Tibial nerve (tissue), 4 donors: ENCODE measurements around the gene DYNLRB1. TPM values are rescaled to one million over a fixed set of nuclear protein-coding genes. Genes with fewer than 3 reads are reported as not detected.

ENCODE experiments used
- DNase-seq, 2 donors: peaks; one replicate each; pipeline ENCODE4 v3.0.0-alpha.2; 2019; ENCODE audit warnings: low spot score in 2 of 2
- H3K27ac ChIP-seq, 4 donors: fragments of 200-600 bp; sonication (generic) in 3 of 4; one replicate each; pipeline ENCODE4 v1.5.1; 2017 to 2019; ENCODE audit warnings: mild to moderate bottlenecking in 1 of 4
- H3K27me3 ChIP-seq, 2 donors: fragments of 200-600 bp; sonication (generic) in 1 of 2; one replicate each; pipeline versions ENCODE4 v1.5.1 to v1.6.0; 2017 to 2019
- H3K36me3 ChIP-seq, 3 donors: fragments of 200-600 bp; sonication (generic); one replicate each; pipeline ENCODE4 v1.5.1; 2018 to 2019
- H3K4me1 ChIP-seq, 4 donors: fragments of 200-600 bp; sonication (generic) in 3 of 4; one replicate each; pipeline ENCODE4 v1.5.1; 2017 to 2019
- H3K4me3 ChIP-seq, 4 donors: fragments of 200-600 bp; sonication (generic) in 3 of 4; one replicate each; pipeline ENCODE4 v1.5.1; 2017 to 2019; ENCODE audit warnings: mild to moderate bottlenecking in 1 of 4, moderate library complexity in 1 of 4
- H3K9me3 ChIP-seq, 4 donors: fragments of 200-600 bp; sonication (generic) in 3 of 4; one replicate each; pipeline ENCODE4 v1.5.1; 2017 to 2019
- CTCF ChIP-seq, 5 experiments: fragments of 200-600 bp in 3 of 5; fragments of 450-650 bp in 2 of 5; sonication (generic) in 3 of 5; IDR thresholded peaks; one replicate each; pipeline ENCODE4 v1.5.1; 2016 to 2019; ENCODE audit warnings: antibody characterized with exemption in 5 of 5, mild to moderate bottlenecking in 3 of 5, moderate library complexity in 2 of 5
- EP300 ChIP-seq, 2 donors: sonication (generic); formaldehyde crosslinking; IDR thresholded peaks; one replicate each; pipeline ENCODE4 v1.6.1; 2017; ENCODE audit warnings: antibody characterized with exemption in 2 of 2, mild to moderate bottlenecking in 1 of 2
- POLR2A ChIP-seq, 2 donors: fragments of 450-650 bp; IDR thresholded peaks; one replicate each; pipeline ENCODE4 v1.6.1; 2017; ENCODE audit warnings: antibody characterized with exemption in 2 of 2, mild to moderate bottlenecking in 2 of 2, moderate library complexity in 2 of 2
- WGBS, 2 donors: methylation state at CpG; one replicate each; pipeline ENCODE4 v1.1.5; 2018; 5-methylcytosine and 5-hydroxymethylcytosine counted together
- total RNA-seq, 4 donors: library from RNA; depleted of rRNA; stranded (reverse); fragments of >200 nt; gene quantifications; one replicate each; pipeline ENCODE4 v1.1.0, GENCODE V29; 2016

DYNLRB1 gene
- total RNA-seq, 4 donors from 2014 or later, result 145 to 188 (median 170) TPM

DNA sequence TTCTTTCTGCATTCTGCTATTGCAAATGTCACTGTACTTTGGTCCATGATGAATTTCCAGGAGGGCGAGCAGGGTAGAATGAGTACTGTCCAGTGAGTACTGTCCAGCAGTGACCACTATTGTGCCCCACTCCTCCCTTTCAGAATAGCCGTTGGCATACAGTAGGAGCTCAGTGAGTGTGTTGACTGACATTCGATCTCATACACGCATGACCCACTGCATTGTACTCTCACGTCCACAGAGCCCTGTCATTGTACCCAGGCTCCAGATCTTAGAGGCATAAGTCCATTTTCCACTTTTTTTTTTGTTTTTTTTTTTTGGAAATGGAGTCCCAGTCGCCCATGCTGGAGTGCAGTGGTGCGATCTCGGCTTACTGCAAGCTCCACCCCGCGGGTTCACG, 8.2 kb downstream of the DYNLRB1 start:
- no peak for TF ChIP-seq CTCF (IDR thresholded peaks at IDR 0.05)
- no peak for TF ChIP-seq EP300 (IDR thresholded peaks at IDR 0.05)
- TF ChIP-seq POLR2A (IDR thresholded peaks at IDR 0.05), result no peak
- Histone ChIP-seq H3K27ac (peak overlapping the region; percentile 87 to 97 (median 92)), H3K36me3 (peaks cover 0 to 31% (median 5%) of the 10 kb centered on the region in 3 donors), H3K27me3 (no peaks in the 10 kb centered on the region), H3K4me3 (peak overlapping the region in 1 of 4 donors; percentile 17), H3K4me1 (peaks cover 0 to 96% (median 54%) of the 10 kb centered on the region in 4 donors), H3K9me3 (no peaks in the 10 kb centered on the region)
- no peak for DNase-seq
- WGBS, 2 donors, result 45 to 46% methylated on average over 11 of the region's 11 CpGs

DNA sequence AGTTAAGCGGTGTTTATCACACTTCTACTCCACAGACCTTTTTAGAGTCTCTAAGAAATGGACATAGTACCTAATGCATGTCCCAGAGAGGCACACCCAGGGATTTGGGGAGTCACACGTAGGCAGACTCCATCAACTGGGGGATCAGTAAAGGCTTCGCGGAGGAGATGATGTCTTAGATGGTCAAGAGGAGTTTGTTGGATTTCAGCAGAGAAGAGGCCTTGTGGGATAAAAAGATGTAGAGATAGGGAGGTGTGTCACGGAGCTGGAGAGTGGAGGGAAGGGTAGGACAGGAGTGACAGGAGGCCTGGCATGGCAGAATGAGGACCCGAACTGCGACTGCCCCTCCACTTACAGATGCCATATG, 9.1 kb downstream of the DYNLRB1 start:
- TF ChIP-seq CTCF (IDR thresholded peaks at IDR 0.05) (no peak), POLR2A (IDR thresholded peaks at IDR 0.05) (no peak)
- WGBS, 2 donors, result 70 to 73% methylated on average over 7 of the region's 7 CpGs
- no peak for DNase-seq
- Histone ChIP-seq H3K27ac (peak overlapping the region; percentile 87 to 97 (median 92)), H3K36me3 (peaks cover 0 to 35% (median 5%) of the 10 kb centered on the region in 3 donors), H3K9me3 (no peaks in the 10 kb centered on the region), H3K4me1 (peaks cover 0 to 96% (median 63%) of the 10 kb centered on the region in 4 donors), H3K4me3 (no peak overlapping the region), H3K27me3 (no peaks in the 10 kb centered on the region)

DNA sequence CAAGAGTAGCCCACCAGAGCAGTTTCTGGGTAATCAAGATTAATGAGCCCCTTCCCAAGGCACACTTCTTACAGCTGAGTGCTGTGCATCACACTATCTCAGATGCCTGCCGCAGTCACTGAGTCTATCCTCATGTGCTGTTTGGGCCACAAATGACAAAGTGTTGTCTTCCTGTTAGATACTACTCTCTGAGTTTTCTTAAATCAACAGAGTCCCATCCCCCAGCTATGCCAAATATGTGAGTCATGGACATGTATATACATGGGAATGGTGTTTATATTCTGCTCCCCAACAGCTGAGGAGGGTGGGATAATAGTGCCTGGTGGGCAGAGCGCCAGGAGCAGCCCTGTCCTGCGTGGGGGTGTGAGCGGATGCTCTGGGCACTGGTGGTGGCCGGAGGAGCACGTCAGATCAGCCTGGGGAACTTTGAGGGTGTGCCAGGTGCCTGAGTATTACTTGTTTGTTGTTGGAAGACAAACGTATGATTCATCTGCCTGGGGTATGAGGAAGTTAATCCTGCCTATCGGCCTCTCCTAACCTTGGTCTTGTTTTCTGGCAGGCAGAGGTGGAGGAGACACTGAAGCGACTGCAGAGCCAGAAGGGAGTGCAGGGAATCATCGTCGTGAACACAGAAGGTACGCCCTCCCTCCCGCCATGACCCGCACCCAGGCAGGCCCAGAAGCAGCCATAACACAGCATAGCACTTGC, 9.6 kb downstream of the DYNLRB1 start:
- peaks cover 0 to 97% (median 62%) of the 10 kb centered on the region in 4 donors for H3K4me1 ChIP-seq
- 22 to 31% methylated on average over 14 of the region's 14 CpGs for WGBS, 2 donors
- H3K36me3 ChIP-seq, result peaks cover 0 to 40% (median 5%) of the 10 kb centered on the region in 3 donors
- peak; percentile 61 to 69 for DNase-seq
- H3K4me3 ChIP-seq, result no peak overlapping the region
- peak overlapping the region; percentile 87 to 97 (median 92) for H3K27ac ChIP-seq
- no peak for TF ChIP-seq EP300 (IDR thresholded peaks at IDR 0.05)
- no peak for TF ChIP-seq CTCF (IDR thresholded peaks at IDR 0.05)
- TF ChIP-seq POLR2A (IDR thresholded peaks at IDR 0.05), result peak; percentile 17 to 30
- no peaks in the 10 kb centered on the region for H3K9me3 ChIP-seq
- no peaks in the 10 kb centered on the region for H3K27me3 ChIP-seq

GRCh38 chr20:34526466-34526865, 10.2 kb downstream of the DYNLRB1 start:
- 74 to 76% methylated on average over 5 of the region's 5 CpGs for WGBS, 2 donors
- no peaks in the 10 kb centered on the region for H3K27me3 ChIP-seq
- TF ChIP-seq CTCF (IDR thresholded peaks at IDR 0.05) (no peak), POLR2A (IDR thresholded peaks at IDR 0.05) (no peak), EP300 (IDR thresholded peaks at IDR 0.05) (no peak)
- H3K27ac ChIP-seq, result peak overlapping the region; percentile 87 to 97 (median 92)
- H3K9me3 ChIP-seq, result no peaks in the 10 kb centered on the region
- peaks cover 0 to 97% (median 60%) of the 10 kb centered on the region in 4 donors for H3K4me1 ChIP-seq
- no peak overlapping the region for H3K4me3 ChIP-seq
- DNase-seq, result no peak
- peaks cover 0 to 42% (median 5%) of the 10 kb centered on the region in 3 donors for H3K36me3 ChIP-seq

GRCh38 chr20:34527016-34527415, 10.8 kb downstream of the DYNLRB1 start:
- DNase-seq, result no peak
- Histone ChIP-seq H3K9me3 (no peaks in the 10 kb centered on the region), H3K36me3 (peaks cover 0 to 45% (median 5%) of the 10 kb centered on the region in 3 donors), H3K4me3 (no peak overlapping the region), H3K4me1 (peaks cover 0 to 97% (median 56%) of the 10 kb centered on the region in 4 donors), H3K27me3 (no peaks in the 10 kb centered on the region), H3K27ac (peak overlapping the region; percentile 87 to 97 (median 92))
- TF ChIP-seq POLR2A (IDR thresholded peaks at IDR 0.05) (no peak), EP300 (IDR thresholded peaks at IDR 0.05) (no peak), CTCF (IDR thresholded peaks at IDR 0.05) (no peak)
- WGBS, 2 donors, result 87 to 90% methylated on average over 10 of the region's 10 CpGs
